Adipose tissue (tissue), 3 donors: ENCODE results near the gene PLG. TPM values are rescaled to one million over a fixed set of nuclear protein-coding genes. Genes with fewer than 3 reads are reported as not detected.
"Not testable (repeated sequence)": the region's sequence is repeated elsewhere in the genome, so short reads cannot be mapped to it uniquely, and the experiment has no call there.

Experiments used
- H3K27ac ChIP-seq: one replicate; pipeline ENCODE4 v1.5.1; 2013; ENCODE audit warnings: low read depth, low read length
- WGBS, 3 donors: extraction: QIAGEN DNeasy Blood & Tissue Kit; methylation state at CpG; one replicate each; pipeline ENCODE4 v1.1.7; 2013; 5-methylcytosine and 5-hydroxymethylcytosine counted together
- polyA plus RNA-seq, 3 donors: library from polyadenylated mRNA; stranded (reverse); fragments of 200-250 nt; gene quantifications; one replicate each; pipeline ENCODE4 v1.2.3, GENCODE V29; 2013
- donor health status: healthy with polysubstance abuse.
- donor health status: Bipolar disorder and iron deficiency.
- donor health status: healthy.

Gene PLG
- polyA plus RNA-seq, 3 donors = not detected

DNA sequence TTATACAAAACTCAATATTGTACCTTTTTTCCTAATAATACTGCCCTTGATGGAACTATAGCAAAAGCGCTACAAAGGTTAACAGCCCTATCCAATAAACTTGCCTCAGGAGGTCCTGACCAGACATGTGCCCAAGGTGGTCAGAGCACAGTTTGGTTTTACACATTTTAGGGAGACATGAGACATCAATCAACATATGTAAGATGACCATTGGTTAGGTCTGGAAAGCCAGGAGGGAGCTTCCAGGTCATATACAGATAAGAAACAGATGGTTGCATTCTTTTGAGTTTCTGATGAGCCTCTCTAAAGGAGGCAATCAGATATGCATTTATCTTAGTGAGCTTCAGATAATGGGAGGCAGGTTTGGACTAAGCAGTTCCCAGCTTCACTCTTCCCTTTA is 91.6 kb downstream of the PLG start:
- 84 to 89% (median 87%) methylated on average over 1 of the region's 1 CpG for WGBS, 3 donors
- no peak overlapping the region for H3K27ac ChIP-seq

DNA sequence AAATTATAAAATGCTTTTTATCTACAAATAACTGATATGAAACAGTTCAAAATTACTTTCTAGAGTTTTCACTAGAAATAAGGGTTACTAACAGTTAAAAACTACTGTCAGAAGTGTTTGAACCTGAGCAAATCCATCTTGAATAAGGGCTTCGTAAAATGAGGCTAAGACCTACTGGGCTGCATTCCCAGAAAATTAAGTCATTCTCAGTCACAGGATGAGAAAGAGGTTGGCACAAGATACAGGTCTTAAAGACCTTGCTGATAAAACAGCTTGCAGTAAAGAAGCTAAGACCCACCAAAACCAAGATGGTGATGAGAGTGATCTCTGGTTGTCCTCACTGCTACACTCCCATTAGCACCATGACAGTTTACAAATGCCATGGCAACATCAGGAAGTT is 93.7 kb downstream of the PLG start:
- no peak overlapping the region for H3K27ac ChIP-seq
- WGBS, 3 donors = 37 to 49% (median 41%) methylated on average over 1 of the region's 1 CpG

DNA sequence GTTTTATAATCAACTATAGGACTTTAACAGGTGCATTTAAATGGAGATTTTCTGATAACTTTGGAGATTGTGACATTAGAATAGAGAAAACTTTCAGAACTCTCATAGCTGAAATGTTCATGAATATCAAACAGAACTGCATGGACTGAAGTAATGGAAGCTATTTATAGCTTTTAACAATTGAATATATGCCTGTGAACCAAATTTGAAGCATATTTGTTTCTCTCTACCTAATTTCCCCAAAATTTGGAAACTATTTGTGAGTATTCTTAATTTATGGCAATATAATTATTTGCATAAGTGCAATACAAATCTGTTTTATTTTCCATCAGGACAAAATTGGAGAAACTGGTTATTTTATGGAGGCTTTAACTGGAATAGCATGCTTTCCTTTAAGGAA is 96.6 kb downstream of the PLG start:
- no peak overlapping the region for H3K27ac ChIP-seq

DNA sequence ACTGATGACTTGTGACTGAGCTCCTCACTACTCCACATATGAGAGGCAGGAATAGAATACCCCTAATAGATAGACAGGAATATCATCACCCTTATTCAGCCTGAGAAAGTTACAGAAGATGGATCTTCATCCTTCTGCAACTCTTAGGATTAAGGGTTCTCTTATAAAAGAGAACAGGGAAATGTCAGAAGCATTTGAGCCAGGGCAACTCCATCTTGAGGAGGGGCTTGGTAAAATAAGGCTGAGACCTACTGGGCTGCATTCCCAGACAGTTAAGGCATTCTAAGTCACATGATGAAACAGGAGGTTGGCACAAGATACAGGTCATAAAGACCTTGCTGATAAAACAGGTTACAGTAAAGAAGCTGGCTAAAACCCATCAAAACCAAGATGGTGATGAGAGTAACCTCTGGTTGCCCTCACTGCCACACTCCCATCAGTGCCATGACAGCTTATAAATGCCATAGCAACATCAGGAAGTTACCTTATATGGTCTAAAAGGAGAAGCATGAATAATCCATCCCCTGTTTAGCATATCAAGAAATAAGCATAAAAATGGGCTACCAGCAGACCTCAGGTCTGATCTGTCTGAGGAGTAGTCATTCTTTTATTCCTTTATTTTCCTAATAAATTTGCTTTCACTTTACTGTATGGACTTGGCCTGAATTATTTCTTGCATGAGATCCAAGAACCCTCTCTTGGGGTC is 97.9 kb downstream of the PLG start:
- H3K27ac ChIP-seq = no peak overlapping the region

DNA sequence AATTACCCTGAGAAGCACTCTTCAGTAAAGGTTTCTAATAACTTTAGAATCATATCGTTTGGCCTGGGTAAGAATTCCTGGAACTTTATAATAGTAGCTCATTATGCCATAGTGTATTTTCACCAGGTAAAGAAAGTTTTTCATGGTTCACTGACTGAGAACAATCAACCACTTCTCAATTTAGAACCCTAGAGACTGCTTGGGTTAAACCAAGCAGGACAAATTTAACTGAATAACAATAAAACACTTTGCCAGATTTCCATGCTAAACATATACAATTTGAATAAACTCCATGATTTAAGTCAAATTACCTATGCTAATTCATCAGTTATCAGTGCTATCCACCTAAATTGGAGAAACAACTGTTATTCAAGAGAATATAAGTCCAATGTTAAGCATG is 99.4 kb downstream of the PLG start:
- no peak overlapping the region for H3K27ac ChIP-seq
- 51 to 84% (median 79%) methylated on average over 1 of the region's 1 CpG for WGBS, 3 donors

DNA sequence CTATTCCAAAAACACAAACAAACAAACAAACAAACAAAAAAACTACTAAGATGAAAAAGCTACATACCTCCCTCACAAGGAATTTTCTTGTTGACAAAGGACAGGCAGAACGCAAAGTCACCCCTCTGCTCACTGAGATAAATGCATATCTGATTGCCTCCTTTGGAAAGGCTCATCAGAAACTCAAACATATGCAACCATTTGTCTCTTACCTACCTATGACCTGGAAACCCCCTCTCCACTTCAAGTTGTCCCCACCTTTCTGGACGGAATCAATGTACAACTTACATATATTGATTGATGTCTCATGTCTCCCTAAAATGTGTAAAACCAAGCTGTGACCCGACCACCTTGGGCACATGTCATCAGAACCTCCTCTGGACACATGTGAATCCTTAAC is 100.0 kb downstream of the PLG start:
- not testable (repeated sequence) for H3K27ac ChIP-seq
- WGBS, 3 donors = 63 to 82% (median 80%) methylated on average over 3 of the region's 3 CpGs

Other genes with a start within 250 kb of the PLG start
- gene LPA, start 38.0 kb upstream of the PLG start, polyA plus RNA-seq = under 1 TPM in 1 of 3 donors, not detected in 2; 0.10 TPM